Sigmoid colon (tissue), 4 donors: ENCODE measurements around the gene SLC8A2.

Experiments
- EP300 ChIP-seq, 4 donors: sonication (generic); formaldehyde crosslinking; IDR thresholded peaks; one replicate each; pipeline ENCODE4 v1.6.1; 2017; ENCODE audit warnings: antibody characterized with exemption in 4 of 4
- TF ChIP-seq, protein P1 (sequence below), 4 experiments: fragments of 450-650 bp in 3 of 4; fragments of 200-600 bp in 1 of 4; IDR thresholded peaks; one replicate each; pipeline ENCODE4 v1.5.1; 2016 to 2019; ENCODE audit warnings: antibody characterized with exemption in 4 of 4, mild to moderate bottlenecking in 3 of 4, moderate library complexity in 2 of 4

GRCh38 chr19:47507012-47507411 lies 35.3 kb upstream of the SLC8A2 start:
- TF ChIP-seq, protein P1, sequence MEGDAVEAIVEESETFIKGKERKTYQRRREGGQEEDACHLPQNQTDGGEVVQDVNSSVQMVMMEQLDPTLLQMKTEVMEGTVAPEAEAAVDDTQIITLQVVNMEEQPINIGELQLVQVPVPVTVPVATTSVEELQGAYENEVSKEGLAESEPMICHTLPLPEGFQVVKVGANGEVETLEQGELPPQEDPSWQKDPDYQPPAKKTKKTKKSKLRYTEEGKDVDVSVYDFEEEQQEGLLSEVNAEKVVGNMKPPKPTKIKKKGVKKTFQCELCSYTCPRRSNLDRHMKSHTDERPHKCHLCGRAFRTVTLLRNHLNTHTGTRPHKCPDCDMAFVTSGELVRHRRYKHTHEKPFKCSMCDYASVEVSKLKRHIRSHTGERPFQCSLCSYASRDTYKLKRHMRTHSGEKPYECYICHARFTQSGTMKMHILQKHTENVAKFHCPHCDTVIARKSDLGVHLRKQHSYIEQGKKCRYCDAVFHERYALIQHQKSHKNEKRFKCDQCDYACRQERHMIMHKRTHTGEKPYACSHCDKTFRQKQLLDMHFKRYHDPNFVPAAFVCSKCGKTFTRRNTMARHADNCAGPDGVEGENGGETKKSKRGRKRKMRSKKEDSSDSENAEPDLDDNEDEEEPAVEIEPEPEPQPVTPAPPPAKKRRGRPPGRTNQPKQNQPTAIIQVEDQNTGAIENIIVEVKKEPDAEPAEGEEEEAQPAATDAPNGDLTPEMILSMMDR (IDR thresholded peaks at IDR 0.05): no peak
- no peak for TF ChIP-seq EP300 (IDR thresholded peaks at IDR 0.05)
